GM12872 (cell line): ENCODE data around the gene LHPP.

Experiments used
- CTCF ChIP-seq: IDR thresholded peaks from 3 replicates; pipeline ENCODE4 v1.5.1; 2011; ENCODE audit warnings: low read depth, mild to moderate bottlenecking, low read length, moderate library complexity; ENCODE audit not compliant: insufficient read depth

Gene LHPP

DNA sequence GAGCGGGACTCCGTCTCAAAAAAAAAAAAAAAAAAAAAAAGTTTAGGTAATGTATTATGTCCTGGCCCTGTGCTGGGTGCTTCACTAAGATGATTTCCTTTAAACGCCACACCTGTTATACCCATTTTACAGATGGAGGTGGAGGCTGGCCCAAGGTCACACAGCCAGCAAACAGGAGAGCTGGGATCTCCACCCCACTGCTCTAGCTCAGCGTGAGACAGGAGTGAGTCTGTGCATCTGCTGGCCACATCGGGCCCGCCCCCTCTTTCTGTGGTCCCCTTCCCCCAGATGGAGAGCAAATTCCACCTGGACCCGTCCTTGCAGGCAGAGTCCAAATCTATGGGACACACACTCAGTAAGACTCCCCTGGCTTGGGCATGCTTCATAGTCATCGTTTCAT is 51.0 kb downstream of the LHPP start:
- TF ChIP-seq CTCF, result no peak

- no peak for TF ChIP-seq CTCF
Observed at GRCh38 chr10:124515244-124515970, 53.8 kb downstream of the LHPP start.

- TF ChIP-seq CTCF, result no peak
Observed at GRCh38 chr10:124516181-124516580, 54.6 kb downstream of the LHPP start.

DNA sequence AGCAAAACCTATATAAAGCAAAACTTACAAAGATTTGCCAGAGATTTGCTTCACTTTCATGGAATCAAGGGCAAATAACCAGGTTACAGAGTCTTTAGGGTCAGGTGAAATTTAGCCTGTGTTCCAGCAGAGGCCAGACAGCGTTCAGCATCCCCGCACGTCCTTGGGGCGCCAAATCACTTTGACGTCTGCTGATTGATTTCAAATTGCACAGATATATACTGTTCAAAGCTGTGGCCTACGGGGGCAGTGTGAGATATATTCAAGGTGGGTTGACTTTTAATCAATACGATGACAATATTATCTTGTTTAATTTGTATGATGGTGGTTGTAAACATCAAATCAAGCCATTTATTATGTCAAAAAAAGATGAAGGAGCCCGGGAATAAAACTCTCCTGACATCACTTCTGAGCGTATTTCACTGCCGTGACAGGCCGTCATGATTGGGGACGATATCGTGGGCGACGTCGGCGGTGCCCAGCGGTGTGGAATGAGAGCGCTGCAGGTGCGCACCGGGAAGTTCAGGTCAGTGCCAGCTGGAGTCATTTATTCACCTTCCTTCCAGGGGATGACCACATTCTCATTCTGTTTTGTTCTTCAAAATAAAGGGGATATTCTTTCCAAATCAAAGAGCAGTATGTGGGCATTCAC is 55.2 kb downstream of the LHPP start:
- no peak for TF ChIP-seq CTCF

DNA sequence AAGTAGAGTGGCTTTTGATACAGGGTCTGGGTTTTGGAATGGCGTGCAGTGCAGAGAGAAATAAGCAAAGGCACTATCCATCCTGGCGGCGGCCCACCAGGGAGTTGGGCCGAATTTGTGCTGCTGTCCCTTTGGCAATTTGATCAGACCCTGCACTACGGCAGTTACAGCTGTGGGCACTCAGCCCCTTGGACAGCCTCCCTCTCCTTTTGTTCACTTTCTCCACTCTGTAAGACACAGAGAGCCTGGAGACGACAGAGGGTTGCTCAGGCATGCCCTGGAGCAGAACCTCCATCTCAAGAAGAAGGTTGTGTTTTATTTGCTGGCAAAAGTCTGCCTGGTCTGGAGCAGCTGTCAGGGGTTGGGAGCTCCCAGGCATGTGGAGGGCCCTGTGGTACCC is 55.8 kb downstream of the LHPP start:
- TF ChIP-seq CTCF, result no peak

DNA sequence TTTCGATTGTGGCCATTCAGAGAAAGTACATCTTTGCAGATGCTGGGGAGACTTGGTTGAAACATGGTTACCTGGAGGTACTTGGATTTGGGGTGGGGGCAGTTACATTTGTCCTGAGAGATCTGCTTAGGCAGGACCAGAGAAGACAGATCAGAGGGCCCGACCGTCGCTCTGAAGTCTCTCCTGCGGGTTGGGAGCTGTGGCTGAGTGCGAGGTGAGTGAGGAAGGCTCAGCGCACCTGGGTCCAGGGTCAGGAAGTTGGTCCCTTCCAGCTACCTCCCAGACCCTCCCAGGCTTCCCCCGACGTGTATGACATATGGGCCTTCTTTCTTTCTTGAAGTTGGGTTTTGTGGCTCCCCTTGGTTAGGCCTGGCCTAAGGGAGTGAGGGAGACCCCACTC is 56.3 kb downstream of the LHPP start:
- no peak for TF ChIP-seq CTCF

- no peak for TF ChIP-seq CTCF
Observed at GRCh38 chr10:124518366-124518765, 56.7 kb downstream of the LHPP start.
